ENCODE results near the gene DCUN1D4. TPM values are rescaled to one million over a fixed set of nuclear protein-coding genes. Genes with fewer than 3 reads are reported as not detected.

The DCUN1D4 gene
- total RNA-seq, 1 experiment from 2014 or later: 42.8 TPM

GRCh38 chr4:51942108-51942832 is 99.3 kb downstream of the DCUN1D4 start:
- Mint-ChIP-seq H3K4me1 (ENCODE audit: low read depth, unreplicated experiment) (peaks cover 7% of the 10 kb centered on the region), H3K4me3 (ENCODE audit: unreplicated experiment) (no peak overlapping the region), H3K27me3 (ENCODE audit: insufficient read depth, unreplicated experiment) (no peaks in the 10 kb centered on the region), H3K27ac (ENCODE audit: unreplicated experiment) (no peak overlapping the region), H3K36me3 (ENCODE audit: insufficient read depth, unreplicated experiment) (no peaks in the 10 kb centered on the region), H3K9me3 (ENCODE audit: unreplicated experiment) (no peaks in the 10 kb centered on the region)
- TF ChIP-seq CTCF (IDR thresholded peaks at IDR 0.05; ENCODE audit: insufficient read depth in 1 of 2, low read depth in 1 of 2, low read length in 1 of 2, severe bottlenecking in 1 of 2, unreplicated experiment in 1 of 2): no peak
- DNase-seq: no peak
- H3K9me3 ChIP-seq: no peaks in the 10 kb centered on the region
- ChIA-PET POLR2A (no interaction called here), CTCF (no interaction called here)
- H3K27me3 ChIP-seq (replicated peaks; ENCODE audit: control insufficient read depth, insufficient read depth, low read length): no peaks in the 10 kb centered on the region
- BruUV-seq (replicated peaks): no TSS peak
- H3K4me1 ChIP-seq: 0 out of 2 replicates have a peak, but pooled peaks cover 3% of the 10 kb centered on the region
- intact Hi-C loops (cut with micrococcal nuclease; ENCODE audit: unreplicated experiment): no loop called here
- H3K36me3 ChIP-seq (ENCODE audit: control insufficient read depth, insufficient read depth, low read length): no peaks in the 10 kb centered on the region
- no peak overlapping the region for H3K4me3 ChIP-seq (ENCODE audit: low read depth, low read length)

GRCh38 chr4:51942833-51943215 is 99.9 kb downstream of the DCUN1D4 start:
- H3K36me3 Mint-ChIP-seq (ENCODE audit: insufficient read depth, unreplicated experiment): no peaks in the 10 kb centered on the region
- H3K27me3 Mint-ChIP-seq (ENCODE audit: insufficient read depth, unreplicated experiment): no peaks in the 10 kb centered on the region
- intact Hi-C loops (cut with micrococcal nuclease; ENCODE audit: unreplicated experiment): no loop called here
- H3K4me3 ChIP-seq (ENCODE audit: low read depth, low read length): no peak overlapping the region
- H3K9me3 ChIP-seq: no peaks in the 10 kb centered on the region
- peaks cover 7% of the 10 kb centered on the region for H3K4me1 Mint-ChIP-seq (ENCODE audit: low read depth, unreplicated experiment)
- ChIA-PET POLR2A (no interaction called here), CTCF (no interaction called here)
- no peak for TF ChIP-seq CTCF (IDR thresholded peaks at IDR 0.05; ENCODE audit: insufficient read depth in 1 of 2, low read depth in 1 of 2, low read length in 1 of 2, severe bottlenecking in 1 of 2, unreplicated experiment in 1 of 2)
- H3K9me3 Mint-ChIP-seq (ENCODE audit: unreplicated experiment): no peaks in the 10 kb centered on the region
- no peak overlapping the region for H3K4me3 Mint-ChIP-seq (ENCODE audit: unreplicated experiment)
- no peak overlapping the region for H3K27ac Mint-ChIP-seq (ENCODE audit: unreplicated experiment)
- H3K4me1 ChIP-seq: 0 out of 2 replicates have a peak, but pooled peaks cover 3% of the 10 kb centered on the region
- H3K36me3 ChIP-seq (ENCODE audit: control insufficient read depth, insufficient read depth, low read length): no peaks in the 10 kb centered on the region
- no peaks in the 10 kb centered on the region for H3K27me3 ChIP-seq (replicated peaks; ENCODE audit: control insufficient read depth, insufficient read depth, low read length)
- no TSS peak for BruUV-seq (replicated peaks)
- DNase-seq: no peak

GRCh38 chr4:51943221-51943620 is 100.3 kb downstream of the DCUN1D4 start:
- Mint-ChIP-seq H3K27me3 (ENCODE audit: insufficient read depth, unreplicated experiment) (no peaks in the 10 kb centered on the region), H3K36me3 (ENCODE audit: insufficient read depth, unreplicated experiment) (no peaks in the 10 kb centered on the region), H3K9me3 (ENCODE audit: unreplicated experiment) (no peaks in the 10 kb centered on the region), H3K4me3 (ENCODE audit: unreplicated experiment) (no peak overlapping the region), H3K27ac (ENCODE audit: unreplicated experiment) (no peak overlapping the region), H3K4me1 (ENCODE audit: low read depth, unreplicated experiment) (peaks cover 7% of the 10 kb centered on the region)
- BruUV-seq (replicated peaks): no TSS peak
- POLR2A ChIA-PET: no interaction called here
- intact Hi-C loops (cut with micrococcal nuclease; ENCODE audit: unreplicated experiment): no loop called here
- Histone ChIP-seq H3K27me3 (replicated peaks; ENCODE audit: control insufficient read depth, insufficient read depth, low read length) (no peaks in the 10 kb centered on the region), H3K4me1 (0 out of 2 replicates have a peak, but pooled peaks cover 3% of the 10 kb centered on the region), H3K36me3 (ENCODE audit: control insufficient read depth, insufficient read depth, low read length) (no peaks in the 10 kb centered on the region), H3K9me3 (no peaks in the 10 kb centered on the region), H3K4me3 (ENCODE audit: low read depth, low read length) (no peak overlapping the region)
- CTCF ChIA-PET: no interaction called here
- DNase-seq: no peak
- no peak for TF ChIP-seq CTCF (IDR thresholded peaks at IDR 0.05; ENCODE audit: insufficient read depth in 1 of 2, low read depth in 1 of 2, low read length in 1 of 2, severe bottlenecking in 1 of 2, unreplicated experiment in 1 of 2)

Data from Caco-2 (cell line).